Measurements from ENCODE around the gene CES1.
"Not testable (repeated sequence)": the region's sequence is repeated elsewhere in the genome, so short reads cannot be mapped to it uniquely, and the experiment has no call there.

CES1 gene

DNA sequence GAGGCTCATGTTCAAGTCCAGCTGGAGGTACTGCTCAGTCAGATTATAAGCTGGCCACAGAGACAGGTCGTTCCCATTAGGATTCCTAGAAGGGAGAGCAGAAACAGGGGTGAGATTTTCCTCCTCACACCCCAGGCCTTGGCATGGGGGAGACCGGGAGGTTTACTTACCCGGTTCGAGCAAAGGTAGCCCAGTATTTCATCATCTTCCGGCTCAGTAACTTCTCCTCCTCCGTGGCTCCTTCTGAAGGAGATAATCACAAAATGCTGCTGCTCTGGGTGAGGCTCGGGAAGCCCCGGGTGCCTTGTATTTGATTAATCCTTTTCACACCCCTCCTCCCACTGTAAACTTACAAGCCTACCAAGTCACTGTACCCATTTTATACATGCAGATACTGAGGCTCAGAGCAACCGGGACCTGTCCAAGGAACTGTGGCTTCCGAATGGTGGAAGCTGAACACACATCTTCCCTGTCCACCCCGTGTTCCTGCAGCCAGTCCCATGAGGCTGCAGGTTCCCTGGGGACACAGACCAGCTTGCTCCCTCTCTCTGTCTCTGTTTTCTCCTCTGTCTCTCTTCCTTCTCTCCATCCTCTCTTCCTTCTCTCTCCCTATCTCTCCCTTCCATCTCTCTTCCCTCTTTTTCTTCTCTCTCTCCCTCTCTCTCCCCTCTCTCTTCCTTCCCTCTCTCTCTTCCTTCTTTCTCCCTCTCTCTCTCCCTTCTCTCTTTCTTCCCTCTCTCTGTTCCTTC lies 13.9 kb upstream of the CES1 start:
- DNase-seq (ENCODE audit: low read depth in 2 of 2) = no peak
- TF ChIP-seq, protein P1, sequence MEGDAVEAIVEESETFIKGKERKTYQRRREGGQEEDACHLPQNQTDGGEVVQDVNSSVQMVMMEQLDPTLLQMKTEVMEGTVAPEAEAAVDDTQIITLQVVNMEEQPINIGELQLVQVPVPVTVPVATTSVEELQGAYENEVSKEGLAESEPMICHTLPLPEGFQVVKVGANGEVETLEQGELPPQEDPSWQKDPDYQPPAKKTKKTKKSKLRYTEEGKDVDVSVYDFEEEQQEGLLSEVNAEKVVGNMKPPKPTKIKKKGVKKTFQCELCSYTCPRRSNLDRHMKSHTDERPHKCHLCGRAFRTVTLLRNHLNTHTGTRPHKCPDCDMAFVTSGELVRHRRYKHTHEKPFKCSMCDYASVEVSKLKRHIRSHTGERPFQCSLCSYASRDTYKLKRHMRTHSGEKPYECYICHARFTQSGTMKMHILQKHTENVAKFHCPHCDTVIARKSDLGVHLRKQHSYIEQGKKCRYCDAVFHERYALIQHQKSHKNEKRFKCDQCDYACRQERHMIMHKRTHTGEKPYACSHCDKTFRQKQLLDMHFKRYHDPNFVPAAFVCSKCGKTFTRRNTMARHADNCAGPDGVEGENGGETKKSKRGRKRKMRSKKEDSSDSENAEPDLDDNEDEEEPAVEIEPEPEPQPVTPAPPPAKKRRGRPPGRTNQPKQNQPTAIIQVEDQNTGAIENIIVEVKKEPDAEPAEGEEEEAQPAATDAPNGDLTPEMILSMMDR (IDR thresholded peaks at IDR 0.05; ENCODE audit: low read depth, low read length) = no peak
- no peak overlapping the region for H3K4me3 ChIP-seq (replicated peaks in 1 of 2; ENCODE audit: low read depth in 2 of 2, low read length in 2 of 2)

DNA sequence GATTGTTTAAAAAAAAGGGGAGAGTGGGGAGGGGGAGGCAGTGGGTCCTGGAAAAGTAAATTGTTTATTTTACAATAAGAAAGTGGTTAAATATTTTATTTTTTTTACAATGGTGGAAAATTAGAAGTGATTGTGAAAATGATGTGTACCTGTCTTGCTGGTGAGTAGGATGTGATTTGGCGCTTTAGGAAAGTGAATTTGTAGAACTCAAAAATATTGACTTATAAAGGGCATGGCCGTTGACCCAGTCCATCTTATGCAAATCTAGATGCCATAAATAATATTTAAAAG lies 10.2 kb upstream of the CES1 start:
- TF ChIP-seq, protein P1 (IDR thresholded peaks at IDR 0.05; ENCODE audit: low read depth, low read length) = no peak
- no peak overlapping the region for H3K4me3 ChIP-seq (replicated peaks in 1 of 2; ENCODE audit: low read depth in 2 of 2, low read length in 2 of 2)
- DNase-seq (ENCODE audit: low read depth in 2 of 2) = no peak

DNA sequence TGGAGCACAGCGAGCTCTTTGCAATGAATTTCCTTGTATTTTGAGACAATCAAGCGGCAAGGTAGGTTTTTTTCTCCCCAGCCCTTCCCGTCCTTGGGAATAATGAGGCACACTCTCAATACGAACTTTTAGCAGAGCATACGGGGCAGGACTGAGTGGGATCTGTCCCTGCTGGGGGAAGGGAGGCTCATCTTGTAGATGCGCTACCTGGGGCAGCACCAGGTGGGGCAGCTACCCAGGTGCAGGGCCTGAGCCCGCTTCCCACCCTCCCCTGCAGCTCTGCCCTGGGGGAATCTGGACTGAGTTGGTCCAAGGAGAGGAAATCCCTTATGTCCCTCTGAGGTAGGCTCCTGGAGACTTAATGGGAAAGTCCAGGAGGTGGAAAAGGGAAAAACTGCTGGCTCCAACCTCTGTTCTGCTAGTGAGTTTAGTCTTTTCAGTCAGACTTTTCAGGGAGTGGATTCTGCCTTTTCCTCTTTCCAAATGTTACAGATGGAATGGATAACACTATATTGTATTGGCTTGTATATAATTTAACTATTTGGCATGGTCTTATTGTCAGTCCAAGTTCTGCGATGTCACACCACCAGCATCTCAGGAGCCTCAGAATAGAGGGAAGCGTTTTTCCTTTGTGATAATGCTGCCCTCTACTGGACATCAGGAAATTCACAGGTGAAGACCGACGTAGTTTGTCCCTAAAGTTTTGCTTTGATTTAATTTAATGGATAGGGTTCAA lies 9.6 kb upstream of the CES1 start:
- TF ChIP-seq, protein P1 (IDR thresholded peaks at IDR 0.05; ENCODE audit: low read depth, low read length) = peak; percentile 58
- H3K4me3 ChIP-seq (replicated peaks in 1 of 2; ENCODE audit: low read depth in 2 of 2, low read length in 2 of 2) = no peak overlapping the region
- DNase-seq (ENCODE audit: low read depth in 2 of 2) = peak; percentile 64 to 69

DNA sequence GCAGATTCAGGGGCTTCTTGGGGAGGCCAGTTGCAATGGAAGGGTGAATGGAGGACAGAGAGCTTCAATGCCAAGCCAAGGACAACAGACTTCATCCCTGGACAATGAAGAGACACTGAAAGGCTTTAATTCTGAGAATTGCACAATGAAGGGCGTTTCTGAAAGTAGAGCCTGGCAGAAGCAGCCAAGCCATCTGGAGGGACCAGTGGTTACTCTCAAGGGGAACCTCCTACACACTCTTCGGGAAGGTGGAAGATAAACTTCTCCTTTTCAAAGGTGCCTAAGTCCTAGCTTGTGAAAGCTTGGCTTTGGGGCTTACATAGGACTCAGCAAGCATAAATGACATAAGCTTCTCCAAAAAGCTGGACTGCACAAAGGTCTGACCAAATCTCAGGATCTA lies 6.2 kb upstream of the CES1 start:
- TF ChIP-seq, protein P1 (IDR thresholded peaks at IDR 0.05; ENCODE audit: low read depth, low read length) = no peak
- no peak overlapping the region for H3K4me3 ChIP-seq (replicated peaks in 1 of 2; ENCODE audit: low read depth in 2 of 2, low read length in 2 of 2)
- no peak for DNase-seq (ENCODE audit: low read depth in 2 of 2)

DNA sequence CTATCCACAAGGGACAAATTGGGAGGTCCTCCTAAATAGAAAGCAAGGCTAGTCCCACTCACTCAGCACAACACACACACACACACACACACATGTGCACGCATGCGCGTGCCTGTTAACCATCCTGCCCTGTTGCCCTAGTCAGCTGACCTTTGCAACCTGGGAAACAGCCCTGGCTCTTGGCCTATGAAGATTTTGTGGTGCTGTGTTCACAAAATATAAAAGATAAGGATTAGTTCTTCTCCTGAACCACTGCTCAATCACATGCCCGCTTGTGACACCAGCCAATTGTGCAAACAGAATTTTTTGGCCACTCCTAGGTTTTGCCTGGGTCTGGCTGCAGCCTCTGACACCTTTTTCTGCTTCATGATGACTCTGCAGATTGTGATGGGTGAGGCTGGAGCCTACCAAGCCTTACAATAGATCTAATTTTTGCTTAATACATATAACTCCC lies 3.3 kb upstream of the CES1 start:
- peak in 1 of 2 donors; percentile 3 for DNase-seq (ENCODE audit: low read depth in 2 of 2)
- TF ChIP-seq, protein P1 (IDR thresholded peaks at IDR 0.05; ENCODE audit: low read depth, low read length) = no peak
- no peak overlapping the region for H3K4me3 ChIP-seq (replicated peaks in 1 of 2; ENCODE audit: low read depth in 2 of 2, low read length in 2 of 2)

DNA sequence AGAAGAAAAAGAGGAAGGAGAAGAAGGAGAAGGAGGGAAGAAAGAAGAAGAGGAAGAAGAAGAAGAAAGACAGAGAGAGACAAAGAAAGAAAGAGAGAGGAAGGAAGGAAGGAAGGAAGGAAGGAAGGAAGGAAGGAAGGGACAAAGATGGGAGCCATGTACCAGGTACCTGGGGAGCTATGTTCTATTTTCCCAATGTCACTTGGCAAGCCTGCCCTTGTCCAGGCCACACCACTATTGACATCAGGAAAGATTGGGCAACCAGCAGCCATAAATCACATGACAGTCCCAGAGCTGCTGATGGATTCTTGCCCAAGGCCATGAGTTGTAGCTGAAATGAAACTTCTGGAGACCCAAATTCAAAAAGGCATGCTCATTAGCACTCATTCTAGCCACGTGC lies 2.7 kb upstream of the CES1 start:
- TF ChIP-seq, protein P1 (IDR thresholded peaks at IDR 0.05; ENCODE audit: low read depth, low read length) = no peak
- DNase-seq (ENCODE audit: low read depth in 2 of 2) = peak; percentile 4 to 25
- H3K4me3 ChIP-seq (replicated peaks in 1 of 2; ENCODE audit: low read depth in 2 of 2, low read length in 2 of 2) = no peak overlapping the region

DNA sequence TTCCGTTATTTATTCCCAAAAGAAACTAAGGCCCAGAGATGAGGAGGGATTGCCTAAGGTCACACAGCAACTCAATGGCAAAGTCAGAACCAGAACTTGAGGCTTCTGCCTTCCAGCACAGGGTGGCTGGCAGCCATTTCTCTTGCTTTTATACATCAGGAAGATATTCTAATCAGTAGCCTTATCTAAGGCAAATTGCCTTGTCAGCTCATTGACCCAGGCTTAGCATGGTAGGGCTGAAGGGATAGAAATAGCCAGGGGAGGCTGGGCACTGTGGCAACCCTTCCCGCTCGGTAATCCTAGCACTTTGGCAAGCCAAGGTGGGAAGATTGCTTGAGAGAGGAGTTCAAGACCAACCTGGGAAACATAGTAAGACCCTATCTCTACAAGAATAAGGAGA lies 2.3 kb upstream of the CES1 start:
- DNase-seq (ENCODE audit: low read depth in 2 of 2); H3K4me3 ChIP-seq (replicated peaks in 1 of 2; ENCODE audit: low read depth in 2 of 2, low read length in 2 of 2): not testable (repeated sequence)
